H1 (cell line): ENCODE measurements around the gene NOP16. TPM values are rescaled to one million over a fixed set of nuclear protein-coding genes. Genes with fewer than 3 reads are reported as not detected.

Experiments used
- CTCF ChIA-PET: fragments of 300-600 bp; sonication (Branson Sonifier 250); formaldehyde crosslinking; loops from one replicate; lab custom pipeline; 2021; ENCODE audit not compliant: partially characterized antibody; lab: Charles Lee
- POLR2A ChIA-PET: fragments of 300-600 bp; sonication (Branson Sonifier 250); formaldehyde crosslinking; loops from one replicate; lab custom pipeline; 2021; ENCODE audit warnings: inconsistent platforms; ENCODE audit not compliant: partially characterized antibody; lab: Charles Lee
- DNase-seq, 2 experiments: peaks; one replicate each; pipeline versions ENCODE4 v3.0.0 to v3.0.0-alpha.2; 2010 to 2022; ENCODE audit warnings: low spot score in 2 of 2, low read depth in 1 of 2, mixed read lengths in 1 of 2
- FAIRE-seq: peaks from 2 replicates; lab custom pipeline; 2011; peaks lifted over from hg19 to GRCh38; lab: Jason Lieb, UNC
- H2AFZ ChIP-seq: 2 replicates; pipeline ENCODE4 v1.8.1; 2012; ENCODE audit warnings: low read length, inconsistent platforms
- H2AK5ac ChIP-seq: 2 replicates; pipeline ENCODE4 v1.6.1; 2013; ENCODE audit warnings: low read depth, low read length
- H2BK120ac ChIP-seq: replicated peaks from 2 replicates; pipeline ENCODE3; 2013; ENCODE audit warnings: low read depth, low read length, inconsistent platforms
- H2BK12ac ChIP-seq: 2 replicates; pipeline ENCODE4 v1.6.1; 2013; ENCODE audit warnings: low read depth, low read length
- H2BK15ac ChIP-seq: 2 replicates; pipeline ENCODE4 v1.6.1; 2013; ENCODE audit warnings: low read length
- H2BK20ac ChIP-seq: 2 replicates; pipeline ENCODE4 v1.6.1; 2013; ENCODE audit warnings: low read length
- H2BK5ac ChIP-seq: 2 replicates; pipeline ENCODE4 v1.6.1; 2013; ENCODE audit warnings: low read depth, low read length
- H3K14ac ChIP-seq: 2 replicates; pipeline ENCODE4 v1.6.1; 2013; ENCODE audit warnings: inconsistent platforms; ENCODE audit not compliant: insufficient read length
- H3K18ac ChIP-seq: 2 replicates; pipeline ENCODE4 v1.6.1; 2013; ENCODE audit warnings: low read length; ENCODE audit errors: extremely low read depth
- H3K23ac ChIP-seq: 2 replicates; pipeline ENCODE4 v1.6.1; 2013; ENCODE audit warnings: inconsistent platforms; ENCODE audit not compliant: insufficient read length
- H3K23me2 ChIP-seq: 2 replicates; pipeline ENCODE4 v1.6.1; 2013; ENCODE audit warnings: low read depth, low read length
- H3K27ac ChIP-seq: 2 replicates; pipeline ENCODE4 v1.6.1; 2011; ENCODE audit warnings: low read depth, low read length, inconsistent platforms
- H3K27me3 ChIP-seq, 4 experiments: replicated peaks in 1 of 4; 1 replicate in 1 of 4; 2 replicates in 3 of 4; pipeline versions ENCODE4 v1.6.1 to v1.8.1; 2011 to 2013; ENCODE audit warnings: low read length in 3 of 4, mild to moderate bottlenecking in 3 of 4, inconsistent platforms in 2 of 4, mixed read lengths in 2 of 4, moderate library complexity in 1 of 4; ENCODE audit not compliant: control insufficient read depth in 3 of 4, insufficient read depth in 3 of 4; ENCODE audit errors: extremely low read depth in 1 of 4
- H3K36me3 ChIP-seq, 4 experiments: 2 replicates each; pipeline versions ENCODE4 v1.6.1 to v1.8.1; 2011 to 2013; ENCODE audit warnings: mild to moderate bottlenecking in 4 of 4, low read length in 3 of 4, moderate library complexity in 2 of 4, control low read depth in 1 of 4, inconsistent platforms in 1 of 4; ENCODE audit not compliant: insufficient read depth in 4 of 4, control insufficient read depth in 2 of 4
- H3K4ac ChIP-seq: replicated peaks from 2 replicates; pipeline ENCODE3; 2013; ENCODE audit warnings: low read length, low read depth, mixed read lengths, inconsistent platforms; ENCODE audit not compliant: insufficient read length
- H3K4me1 ChIP-seq, 4 experiments: replicated peaks in 1 of 4; 1 replicate in 1 of 4; 2 replicates in 3 of 4; pipeline versions ENCODE4 v1.6.1 to v1.8.1; 2011 to 2013; ENCODE audit warnings: low read length in 3 of 4, inconsistent platforms in 2 of 4, mixed read lengths in 1 of 4; ENCODE audit not compliant: insufficient read depth in 4 of 4, control insufficient read depth in 3 of 4
- H3K4me2 ChIP-seq, 2 experiments: 2 replicates each; pipeline versions ENCODE4 v1.6.1 to v1.8.1; 2011 to 2013; ENCODE audit warnings: low read depth in 2 of 2, low read length in 2 of 2, control low read depth in 1 of 2, inconsistent platforms in 1 of 2, mild to moderate bottlenecking in 1 of 2; ENCODE audit not compliant: insufficient read depth in 1 of 2
- H3K4me3 ChIP-seq, 4 experiments: fragments of 200-600, 300-600 bp in 1 of 4; sonication (generic), shearing (Covaris generic), sonication (Bioruptor Twin) in 1 of 4; 2 replicates each; pipeline versions ENCODE4 v1.5.1 to v1.8.1; 2011 to 2016; ENCODE audit warnings: low read length in 4 of 4, low read depth in 3 of 4, control low read depth in 2 of 4, inconsistent platforms in 2 of 4, mild to moderate bottlenecking in 2 of 4, mixed read lengths in 1 of 4, moderate library complexity in 1 of 4; ENCODE audit not compliant: insufficient read depth in 2 of 4; ENCODE audit errors: extremely low read depth in 1 of 4
- H3K56ac ChIP-seq: replicated peaks from 2 replicates; pipeline ENCODE3; 2013; ENCODE audit warnings: low read depth, mild to moderate bottlenecking, mixed read lengths, low read length, inconsistent platforms; ENCODE audit not compliant: insufficient read length
- H3K79me1 ChIP-seq: 2 replicates; pipeline ENCODE4 v1.6.1; 2013; ENCODE audit warnings: low read depth, low read length, control low read depth
- H3K79me2 ChIP-seq, 2 experiments: 2 replicates each; pipeline versions ENCODE4 v1.6.1 to v1.8.1; 2012 to 2013; ENCODE audit warnings: low read length in 2 of 2, mild to moderate bottlenecking in 2 of 2, inconsistent platforms in 1 of 2; ENCODE audit not compliant: insufficient read depth in 2 of 2, control insufficient read depth in 1 of 2
- H3K9ac ChIP-seq, 4 experiments: replicated peaks in 1 of 4; 1 replicate in 1 of 4; 2 replicates in 3 of 4; pipeline versions ENCODE4 v1.6.1 to v1.8.1; 2011 to 2013; ENCODE audit warnings: low read depth in 3 of 4, low read length in 3 of 4, control low read depth in 2 of 4, mild to moderate bottlenecking in 2 of 4, moderate library complexity in 2 of 4, inconsistent platforms in 1 of 4; ENCODE audit errors: extremely low read depth in 1 of 4
- H3K9me3 ChIP-seq, 2 experiments: 2 replicates each; pipeline versions ENCODE4 v1.6.1 to v1.8.1; 2012 to 2013; ENCODE audit warnings: mild to moderate bottlenecking in 2 of 2, moderate library complexity in 2 of 2, control low read depth in 1 of 2, inconsistent platforms in 1 of 2, low read depth in 1 of 2, low read length in 1 of 2, mixed read lengths in 1 of 2; ENCODE audit not compliant: insufficient read depth in 2 of 2
- H4K20me1 ChIP-seq, 2 experiments: replicated peaks in 1 of 2; 2 replicates each; pipeline versions ENCODE3 to v1.8.1; 2011 to 2013; ENCODE audit warnings: inconsistent platforms in 2 of 2, low read length in 2 of 2, mild to moderate bottlenecking in 1 of 2; ENCODE audit not compliant: insufficient read depth in 2 of 2, control insufficient read depth in 1 of 2
- H4K5ac ChIP-seq: 2 replicates; pipeline ENCODE4 v1.6.1; 2013; ENCODE audit warnings: low read length, low read depth, mixed read lengths, inconsistent platforms; ENCODE audit not compliant: insufficient read length
- H4K8ac ChIP-seq: 2 replicates; pipeline ENCODE4 v1.8.0; 2013; ENCODE audit warnings: mild to moderate bottlenecking, moderate library complexity, low read length, inconsistent platforms; ENCODE audit not compliant: insufficient read depth; ENCODE audit errors: extremely low read depth
- H4K91ac ChIP-seq: replicated peaks from 2 replicates; pipeline ENCODE3; 2013; ENCODE audit warnings: low read length, mixed read lengths, inconsistent platforms; ENCODE audit not compliant: insufficient read length
- EP300 ChIP-seq, 2 experiments: IDR thresholded peaks; 1 replicate in 1 of 2; 2 replicates in 1 of 2; pipeline ENCODE4 v1.6.1; 2011 to 2012; ENCODE audit warnings: low read depth in 2 of 2, low read length in 2 of 2, mild to moderate bottlenecking in 2 of 2, borderline replicate concordance in 1 of 2, inconsistent platforms in 1 of 2, moderate library complexity in 1 of 2
- KDM4A ChIP-seq: IDR thresholded peaks from one replicate; pipeline ENCODE4 v1.7.1; 2012; ENCODE audit warnings: low read depth, mild to moderate bottlenecking, moderate library complexity, low read length, inconsistent platforms; ENCODE audit not compliant: severe bottlenecking
- MAX ChIP-seq: IDR thresholded peaks from 2 replicates; pipeline ENCODE4 v1.6.1; 2012; ENCODE audit warnings: inconsistent platforms
- POU5F1 ChIP-seq: IDR thresholded peaks from 2 replicates; pipeline ENCODE4 v1.6.1; 2011; ENCODE audit warnings: low read depth, mild to moderate bottlenecking, low read length, moderate library complexity
- RAD21 ChIP-seq, 2 experiments: IDR thresholded peaks in 1 of 2; conservative IDR thresholded peaks in 1 of 2; 2 replicates each; pipeline ENCODE4 v1.6.1; 2011; ENCODE audit warnings: low read depth in 2 of 2, low read length in 2 of 2, improper control_type of control experiment in 1 of 2, inconsistent platforms in 1 of 2, mild to moderate bottlenecking in 1 of 2, moderate library complexity in 1 of 2
- RNF2 ChIP-seq: fragments of 200-900, 300-1000 bp; sonication (generic); IDR thresholded peaks from 2 replicates; pipeline ENCODE4 v1.7.1; 2016; ENCODE audit warnings: borderline replicate concordance, low read depth, mild to moderate bottlenecking, antibody characterized with exemption, low read length; ENCODE audit not compliant: poor library complexity, severe bottlenecking; ENCODE audit errors: missing control alignments
- WGBS, 2 experiments: shearing (Covaris generic) in 1 of 2; methylation state at CpG; one replicate each; pipeline versions ENCODE4 v1.1.6 to v1.1.7; 2013 to 2015; ENCODE audit warnings: low lambda C conversion rate in 2 of 2, mixed read lengths in 2 of 2, inconsistent platforms in 1 of 2, low coverage in 1 of 2, missing lambda C conversion rate in 1 of 2; ENCODE audit not compliant: insufficient replicate concordance in 2 of 2, insufficient coverage in 1 of 2, insufficient read length in 1 of 2; ENCODE audit errors: extremely low coverage in 1 of 2, missing lambda C conversion rate in 1 of 2; 5-methylcytosine and 5-hydroxymethylcytosine counted together
- polyA plus RNA-seq, 7 experiments: library from polyadenylated mRNA; depleted of rRNA in 3 of 7; stranded (reverse) in 5 of 7; unstranded in 2 of 7; fragments of >200 nt in 5 of 7; fragments of 200-250 nt in 2 of 7; gene quantifications; 1 replicate in 5 of 7; 2 replicates in 1 of 7; 4 replicates in 1 of 7; pipeline versions ENCODE4 v1.2.1 to v1.2.3, GENCODE V29; 2011 to 2013; ENCODE audit warnings: missing spikeins in 2 of 7, mixed read lengths in 2 of 7
- total RNA-seq: library from RNA; stranded (reverse); fragmentation: NEBNext Ultra II Directional; extraction: Animal tissue kit (Norgen Biotek cat#: 25700); gene quantifications from 2 replicates; pipeline ENCODE4 v1.2.1, GENCODE V29; 2021

The NOP16 gene
- total and polyA plus RNA-seq, 2 of the 8 experiments (the other 6 are each of a cell fraction or from before 2014, with no cell fraction given), result 46.9 to 65.2 TPM

GRCh38 chr5:176352116-176352878, 36.1 kb downstream of the NOP16 start:
- TF ChIP-seq RNF2 (no peak), MAX (no peak), POU5F1 (no peak), RAD21 (IDR thresholded peaks at IDR 0.05 in 1 of 2, conservative IDR thresholded peaks at IDR 0.05 in 1 of 2; ENCODE audit: low read depth in 2 of 2, low read length in 2 of 2) (no peak), KDM4A (no peak), EP300 (IDR thresholded peaks at IDR 0.05; ENCODE audit: borderline replicate concordance in 1 of 2, low read depth in 2 of 2, low read length in 2 of 2) (no peak)
- Histone ChIP-seq H2BK5ac (no peak overlapping the region), H3K18ac (no peak overlapping the region), H3K9me3 (no peaks in the 10 kb centered on the region), H2AFZ (no peak overlapping the region), H4K91ac (no peak overlapping the region), H3K56ac (no peak overlapping the region), H4K8ac (no peak overlapping the region), H2BK12ac (no peak overlapping the region), H3K23me2 (no peaks in the 10 kb centered on the region), H3K79me2 (peaks cover 4 to 51% of the 10 kb centered on the region in 2 experiments), H4K5ac (no peak overlapping the region), H2BK15ac (no peak overlapping the region), H3K4me1 (no peaks in the 10 kb centered on the region), H3K4me3 (no peak overlapping the region), H3K36me3 (peaks cover 23 to 86% (median 58%) of the 10 kb centered on the region in 4 experiments), H3K14ac (no peak overlapping the region), H4K20me1 (peaks cover 11 to 30% of the 10 kb centered on the region in 2 experiments), H2BK120ac (no peak overlapping the region), H3K4me2 (no peak overlapping the region), H2BK20ac (no peak overlapping the region), H3K79me1 (peaks cover 17% of the 10 kb centered on the region), H2AK5ac (no peak overlapping the region), H3K4ac (no peak overlapping the region), H3K9ac (no peak overlapping the region), H3K27me3 (no peaks in the 10 kb centered on the region), H3K27ac (no peak overlapping the region), H3K23ac (no peak overlapping the region)
- no peak for DNase-seq
- no peak for FAIRE-seq
- ChIA-PET CTCF (no interaction called here), POLR2A (interaction anchor here (0.5 to 0.9 kb wide), 2 partner anchors 8 to 17 kb away, joined by 3 read pairs; no protein-coding TSS in a partner anchor)
- WGBS, 2 experiments, result 88% methylated on average over 5 of the region's 5 CpGs; no CpG with 5 or more reads in 1 of the 2 experiments
